A549 (cell line): ENCODE results near the gene CCR9. TPM values are rescaled to one million over a fixed set of nuclear protein-coding genes. Genes with fewer than 3 reads are reported as not detected.

Source experiments
- ATAC-seq, 2 experiments: fragments of 200-7000 bp in 1 of 2; fragments of >200 bp in 1 of 2; cut with Nextera tagmentation in 1 of 2; cut with Tn5 transposase in 1 of 2; 3 replicates each; pipeline versions ENCODE4 v1.8.0 to v1.9.1; 2018 to 2020; ENCODE audit warnings: mild to moderate bottlenecking in 1 of 2, moderate library complexity in 1 of 2
- CTCF ChIA-PET: fragments of 300-600 bp; sonication (Branson Sonifier 250); formaldehyde crosslinking; extraction: SDS; loops from one replicate; lab custom pipeline; 2021; ENCODE audit warnings: antibody characterized with exemption, inconsistent platforms; lab: Yijun Ruan, JAX
- POLR2A ChIA-PET: fragments of 350-600 bp; formaldehyde crosslinking; extraction: SDS; loops from one replicate; lab custom pipeline; 2021; ENCODE audit warnings: antibody characterized with exemption, inconsistent platforms; lab: Yijun Ruan, JAX
- DNase-seq, 2 experiments: peaks; one replicate each; pipeline versions ENCODE4 v3.0.0 to v3.0.0-alpha.2; 2011 to 2016; ENCODE audit warnings: low read depth in 1 of 2, low spot score in 1 of 2
- FAIRE-seq: peaks from 2 replicates; lab custom pipeline; 2011; peaks lifted over from hg19 to GRCh38; lab: Jason Lieb, UNC
- H3K27ac ChIP-seq, 2 experiments: fragments of >200 bp; sonication (Bioruptor Twin); formaldehyde crosslinking; 3 replicates each; pipeline ENCODE4 v1.5.1; 2016 to 2017
- H3K4me1 ChIP-seq: fragments of >200 bp; sonication (Bioruptor Twin); formaldehyde crosslinking; 3 replicates; pipeline ENCODE4 v1.6.1; 2016
- H3K4me2 ChIP-seq: fragments of >200 bp; sonication (Bioruptor Twin); formaldehyde crosslinking; 3 replicates; pipeline ENCODE4 v1.6.1; 2016
- H3K4me3 ChIP-seq: fragments of >200 bp; sonication (Bioruptor Twin); formaldehyde crosslinking; 3 replicates; pipeline ENCODE4 v1.5.1; 2016
- H3K9me3 ChIP-seq: fragments of >200 bp; sonication (Bioruptor Twin); formaldehyde crosslinking; 3 replicates; pipeline ENCODE4 v1.6.1; 2016
- BHLHE40 ChIP-seq: IDR thresholded peaks from 2 replicates; pipeline ENCODE4 v1.6.1; 2012; ENCODE audit warnings: low read depth, low read length, inconsistent platforms
- CBX2 ChIP-seq: fragments of 200-600 bp; sonication (generic); IDR thresholded peaks from 2 replicates; pipeline ENCODE4 v1.6.1; 2016; ENCODE audit warnings: low read depth, mild to moderate bottlenecking, borderline replicate concordance
- EHF ChIP-seq: fragments of 250-450 bp; sonication (Bioruptor Pico); IDR thresholded peaks from 2 replicates; pipeline ENCODE4 v1.5.0; 2020; ENCODE audit warnings: mild to moderate bottlenecking
- EHMT2 ChIP-seq: fragments of 200-600 bp; sonication (generic); IDR thresholded peaks from 2 replicates; pipeline ENCODE4 v1.6.1; 2016; ENCODE audit warnings: antibody characterized with exemption, low read depth, mild to moderate bottlenecking, moderate library complexity
- ELK1 ChIP-seq: fragments of 150-350 bp; IDR thresholded peaks from 2 replicates; pipeline ENCODE4 v1.6.1; 2014; ENCODE audit warnings: low read depth, mild to moderate bottlenecking, low read length
- EP300 ChIP-seq, 2 experiments: fragments of >200 bp; sonication (Bioruptor Twin); formaldehyde crosslinking; IDR thresholded peaks; 2 replicates in 1 of 2; 3 replicates in 1 of 2; pipeline ENCODE4 v1.6.1; 2016 to 2017
- ESRRA ChIP-seq: fragments of 150-350 bp; IDR thresholded peaks from 2 replicates; pipeline ENCODE4 v1.6.1; 2014; ENCODE audit warnings: mild to moderate bottlenecking, low read length, borderline replicate concordance
- FOSB ChIP-seq: fragments of 250-450 bp; sonication (Bioruptor Pico); IDR thresholded peaks from 2 replicates; pipeline ENCODE4 v1.5.0; 2020; ENCODE audit warnings: mild to moderate bottlenecking, moderate library complexity
- FOSL2 ChIP-seq, 2 experiments: fragments of 450-650 bp in 1 of 2; fragments of >200 bp in 1 of 2; sonication (Bioruptor Twin) in 1 of 2; formaldehyde crosslinking; IDR thresholded peaks; 2 replicates each; pipeline versions ENCODE4 v1.5.0 to v1.6.1; 2016 to 2020; ENCODE audit warnings: mild to moderate bottlenecking in 1 of 2, moderate library complexity in 1 of 2
- HES2 ChIP-seq: fragments of >200 bp; sonication (Bioruptor Twin); formaldehyde crosslinking; IDR thresholded peaks from 2 replicates; pipeline ENCODE4 v1.6.1; 2016
- HOXA7 ChIP-seq: fragments of 250-450 bp; sonication (Bioruptor Pico); IDR thresholded peaks from 2 replicates; pipeline ENCODE4 v1.5.0; 2020; ENCODE audit warnings: mild to moderate bottlenecking, moderate library complexity
- HOXB5 ChIP-seq: fragments of 250-450 bp; sonication (Bioruptor Pico); IDR thresholded peaks from 2 replicates; pipeline ENCODE4 v1.5.0; 2020; ENCODE audit warnings: mild to moderate bottlenecking, moderate library complexity
- JUNB ChIP-seq: fragments of >200 bp; sonication (Bioruptor Twin); formaldehyde crosslinking; IDR thresholded peaks from 2 replicates; pipeline ENCODE4 v1.6.1; 2016
- MAX ChIP-seq: IDR thresholded peaks from 2 replicates; pipeline ENCODE4 v1.6.1; 2012
- MYC ChIP-seq: IDR thresholded peaks from 2 replicates; pipeline ENCODE4 v1.6.1; 2012; ENCODE audit warnings: mild to moderate bottlenecking, inconsistent platforms, low read length, improper control_type of control experiment, borderline replicate concordance
- NFE2L2 ChIP-seq: fragments of 150-350 bp; conservative IDR thresholded peaks from 2 replicates; pipeline ENCODE4 v1.6.1; 2014; ENCODE audit warnings: low read length
- PHF8 ChIP-seq: fragments of 200-600 bp; sonication (generic); IDR thresholded peaks from 2 replicates; pipeline ENCODE4 v1.6.1; 2016; ENCODE audit warnings: low read depth, mild to moderate bottlenecking, antibody characterized with exemption, moderate library complexity, borderline replicate concordance
- RAD21 ChIP-seq, 2 experiments: fragments of >200 bp in 1 of 2; sonication (Bioruptor Twin) in 1 of 2; formaldehyde crosslinking in 1 of 2; IDR thresholded peaks in 1 of 2; conservative IDR thresholded peaks in 1 of 2; 2 replicates in 1 of 2; 3 replicates in 1 of 2; pipeline ENCODE4 v1.6.1; 2012 to 2018; ENCODE audit warnings: inconsistent platforms in 1 of 2
- RARB ChIP-seq: fragments of 250-450 bp; sonication (Bioruptor Pico); IDR thresholded peaks from 2 replicates; pipeline ENCODE4 v1.8.0; 2021; ENCODE audit warnings: mild to moderate bottlenecking, moderate library complexity
- RCOR1 ChIP-seq: fragments of 150-350 bp; IDR thresholded peaks from 2 replicates; pipeline ENCODE4 v1.6.1; 2014; ENCODE audit warnings: antibody characterized with exemption, low read length, low read depth
- SREBF2 ChIP-seq: fragments of 450-650 bp; IDR thresholded peaks from 2 replicates; pipeline ENCODE4 v1.6.1; 2014; ENCODE audit warnings: mild to moderate bottlenecking, moderate library complexity
- TFCP2L1 ChIP-seq: fragments of 250-450 bp; sonication (Bioruptor Pico); IDR thresholded peaks from 2 replicates; pipeline ENCODE4 v1.5.0; 2021; ENCODE audit warnings: mild to moderate bottlenecking
- WGBS: methylation state at CpG from one replicate; pipeline ENCODE4 v1.1.6; 2017; ENCODE audit errors: missing lambda C conversion rate; 5-methylcytosine and 5-hydroxymethylcytosine counted together
- polyA plus RNA-seq, 4 experiments: library from polyadenylated mRNA; depleted of rRNA in 3 of 4; stranded (reverse); fragments of >200 nt; fragmentation: RNase III in 1 of 4; extraction: RNeasy Plus Mini Kit Qiagen cat#74134 plus additional on column Dnase treatment in 1 of 4; gene quantifications; 2 replicates in 3 of 4; 3 replicates in 1 of 4; pipeline ENCODE4 v1.2.3, GENCODE V29; 2011 to 2017
- TF ChIP-seq, protein P1 (sequence below): IDR thresholded peaks from 2 replicates; pipeline ENCODE4 v1.6.1; 2012; ENCODE audit warnings: low read depth, borderline replicate concordance

Gene CCR9
- polyA plus RNA-seq, 2 of the 4 experiments (the other 2 are of a cell fraction), result not detected

DNA sequence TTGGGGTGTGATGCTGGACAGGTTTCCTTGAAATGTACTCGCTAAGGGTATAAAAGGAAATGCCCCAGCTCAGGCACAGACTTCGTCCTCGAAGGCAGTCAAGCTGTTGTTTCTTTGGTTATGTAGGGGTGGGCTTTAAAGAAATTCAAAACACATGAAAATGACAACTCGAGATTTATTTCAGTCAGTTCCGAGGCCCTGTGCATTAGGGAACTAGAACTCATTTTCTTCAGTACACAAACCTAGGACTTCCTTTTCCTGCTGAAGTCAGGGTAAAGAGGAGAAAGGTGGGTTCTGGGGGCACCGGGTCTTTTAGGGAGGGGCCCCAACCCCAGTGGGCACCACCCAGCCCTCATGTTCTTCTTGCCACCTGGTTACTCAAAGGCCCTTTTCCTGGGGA lies 7.7 kb downstream of the CCR9 start:
- CTCF ChIA-PET, result no interaction called here
- H3K4me2 ChIP-seq, result no peak overlapping the region
- no peak overlapping the region for H3K27ac ChIP-seq
- ATAC-seq (no peak), FAIRE-seq (no peak), DNase-seq (no peak)
- TF ChIP-seq SREBF2 (no peak), FOSL2 (IDR thresholded peaks at IDR 0.05) (no peak), FOSL2 (CRISPR knock-in tag; IDR thresholded peaks at IDR 0.05) (no peak), PHF8 (no peak), HOXA7 (no peak), EHF (CRISPR knock-in tag) (no peak), EP300 (IDR thresholded peaks at IDR 0.05) (no peak), JUNB (no peak), RARB (CRISPR knock-in tag) (no peak), MAX (no peak), RAD21 (conservative IDR thresholded peaks at IDR 0.05 in 1 of 2, IDR thresholded peaks at IDR 0.05 in 1 of 2) (no peak)
- H3K9me3 ChIP-seq, result no peaks in the 10 kb centered on the region
- POLR2A ChIA-PET, result no interaction called here
- H3K4me3 ChIP-seq, result no peak overlapping the region
- WGBS, result 50% methylated on average over 6 of the region's 6 CpGs
- H3K4me1 ChIP-seq, result peaks cover 5% of the 10 kb centered on the region

GRCh38 chr3:45895686-45896468 lies 9.5 kb downstream of the CCR9 start:
- Histone ChIP-seq H3K4me1 (peaks cover 5% of the 10 kb centered on the region), H3K9me3 (no peaks in the 10 kb centered on the region), H3K27ac (no peak overlapping the region; a peak in 1 of 6 replicates), H3K4me2 (no peak overlapping the region), H3K4me3 (no peak overlapping the region)
- POLR2A ChIA-PET, result interaction anchor here (0.7 kb wide), 1 partner anchor 1053 kb away, joined by 4 read pairs; no protein-coding TSS in a partner anchor
- no peak for TF ChIP-seq EHMT2
- no peak for TF ChIP-seq HOXB5 (CRISPR knock-in tag)
- TF ChIP-seq, protein P1, sequence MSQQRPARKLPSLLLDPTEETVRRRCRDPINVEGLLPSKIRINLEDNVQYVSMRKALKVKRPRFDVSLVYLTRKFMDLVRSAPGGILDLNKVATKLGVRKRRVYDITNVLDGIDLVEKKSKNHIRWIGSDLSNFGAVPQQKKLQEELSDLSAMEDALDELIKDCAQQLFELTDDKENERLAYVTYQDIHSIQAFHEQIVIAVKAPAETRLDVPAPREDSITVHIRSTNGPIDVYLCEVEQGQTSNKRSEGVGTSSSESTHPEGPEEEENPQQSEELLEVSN, result no peak
- no peak for TF ChIP-seq FOSB
- TF ChIP-seq HES2, result no peak
- no peak for TF ChIP-seq FOSL2 (IDR thresholded peaks at IDR 0.05)
- TF ChIP-seq FOSL2 (CRISPR knock-in tag; IDR thresholded peaks at IDR 0.05), result no peak
- no peak for TF ChIP-seq BHLHE40
- TF ChIP-seq MAX, result no peak
- TF ChIP-seq TFCP2L1, result no peak
- no peak for TF ChIP-seq HOXA7
- TF ChIP-seq ESRRA, result no peak
- TF ChIP-seq RCOR1, result no peak
- TF ChIP-seq MYC, result no peak
- no peak for TF ChIP-seq ELK1
- no peak for TF ChIP-seq NFE2L2
- TF ChIP-seq CBX2, result no peak
- 96% methylated on average over 5 of the region's 5 CpGs for WGBS
- no peak for FAIRE-seq
- DNase-seq, result no peak
- no peak for ATAC-seq
- CTCF ChIA-PET, result no interaction called here
